GM19351 (cell line): ENCODE results near the gene ZC3H18.
"Not testable (repeated sequence)": the region's sequence is repeated elsewhere in the genome, so short reads cannot be mapped to it uniquely, and the experiment has no call there.

ENCODE experiments used
- ATAC-seq: cut with Tn5 transposase; IDR thresholded peaks from one replicate; pipeline ENCODE4 v1.9.1; 2021; ENCODE audit warnings: mild to moderate bottlenecking, moderate library complexity; ENCODE audit not compliant: unreplicated experiment

Gene ZC3H18

GRCh38 chr16:88600539-88600896, 30.3 kb downstream of the ZC3H18 start:
- no peak for ATAC-seq

- no peak for ATAC-seq
These were observed 31.3 kb downstream of the ZC3H18 start for GRCh38 chr16:88601313-88602036.

GRCh38 chr16:88602091-88602490, 31.9 kb downstream of the ZC3H18 start:
- no peak for ATAC-seq

- no peak for ATAC-seq
These were observed 35.3 kb downstream of the ZC3H18 start for GRCh38 chr16:88605186-88606147.

GRCh38 chr16:88606148-88606757, 36.0 kb downstream of the ZC3H18 start:
- no peak for ATAC-seq

GRCh38 chr16:88608076-88608475, 37.9 kb downstream of the ZC3H18 start:
- ATAC-seq = no peak

GRCh38 chr16:88609426-88609825, 39.2 kb downstream of the ZC3H18 start:
- ATAC-seq = not testable (repeated sequence)

GRCh38 chr16:88610080-88610479, 39.9 kb downstream of the ZC3H18 start:
- ATAC-seq = no peak

GRCh38 chr16:88610909-88611812, 41.0 kb downstream of the ZC3H18 start:
- no peak for ATAC-seq

- ATAC-seq = no peak
These were observed 43.1 kb downstream of the ZC3H18 start for GRCh38 chr16:88613293-88613692.

GRCh38 chr16:88613911-88614817, 44.0 kb downstream of the ZC3H18 start:
- ATAC-seq = no peak

GRCh38 chr16:88614818-88615580, 44.8 kb downstream of the ZC3H18 start:
- ATAC-seq = no peak

- ATAC-seq = no peak
These were observed 46.1 kb downstream of the ZC3H18 start for GRCh38 chr16:88616320-88616719.

GRCh38 chr16:88616736-88617135, 46.5 kb downstream of the ZC3H18 start:
- ATAC-seq = no peak

- ATAC-seq = no peak
These were observed 47.2 kb downstream of the ZC3H18 start for GRCh38 chr16:88617268-88618031.

- ATAC-seq = no peak
These were observed 48.2 kb downstream of the ZC3H18 start for GRCh38 chr16:88618182-88618955.

GRCh38 chr16:88618956-88619667, 48.9 kb downstream of the ZC3H18 start:
- no peak for ATAC-seq
